Activated naive CD8-positive, alpha-beta T cell (primary cell): ENCODE measurements around the gene MARCHF6.

Source experiments
- H3K27ac Mint-ChIP-seq: one replicate; pipeline ENCODE4 v1.8.0; 2021; ENCODE audit warnings: mixed read lengths
- H3K27me3 Mint-ChIP-seq: one replicate; pipeline ENCODE4 v1.8.0; 2021; ENCODE audit warnings: mixed read lengths
- H3K36me3 Mint-ChIP-seq: one replicate; pipeline ENCODE4 v1.8.0; 2021; ENCODE audit warnings: mixed read lengths
- H3K4me1 Mint-ChIP-seq: one replicate; pipeline ENCODE4 v1.8.0; 2021; ENCODE audit warnings: low read depth, mixed read lengths
- H3K4me3 Mint-ChIP-seq: one replicate; pipeline ENCODE4 v1.8.0; 2021; ENCODE audit warnings: mild to moderate bottlenecking, mixed read lengths
- H3K9me3 Mint-ChIP-seq: one replicate; pipeline ENCODE4 v1.8.0; 2021; ENCODE audit warnings: low read depth, mixed read lengths

Gene MARCHF6

GRCh38 chr5:10317825-10318682 is 35.4 kb upstream of the MARCHF6 start:
- no peak overlapping the region for H3K27ac Mint-ChIP-seq
- H3K9me3 Mint-ChIP-seq = no peaks in the 10 kb centered on the region
- H3K27me3 Mint-ChIP-seq = peaks cover 3% of the 10 kb centered on the region
- H3K4me3 Mint-ChIP-seq = no peak overlapping the region
- no peaks in the 10 kb centered on the region for H3K4me1 Mint-ChIP-seq
- H3K36me3 Mint-ChIP-seq = peaks cover 2% of the 10 kb centered on the region

GRCh38 chr5:10319202-10319851 is 34.2 kb upstream of the MARCHF6 start:
- H3K9me3 Mint-ChIP-seq = no peaks in the 10 kb centered on the region
- H3K27me3 Mint-ChIP-seq = peaks cover 2% of the 10 kb centered on the region
- no peaks in the 10 kb centered on the region for H3K4me1 Mint-ChIP-seq
- H3K4me3 Mint-ChIP-seq = no peak overlapping the region
- no peak overlapping the region for H3K27ac Mint-ChIP-seq
- H3K36me3 Mint-ChIP-seq = peaks cover 2% of the 10 kb centered on the region

- Mint-ChIP-seq H3K27ac (no peak overlapping the region), H3K4me3 (no peak overlapping the region), H3K4me1 (no peaks in the 10 kb centered on the region), H3K9me3 (no peaks in the 10 kb centered on the region), H3K27me3 (peaks cover 2% of the 10 kb centered on the region), H3K36me3 (peaks cover 2% of the 10 kb centered on the region)
Observed at GRCh38 chr5:10320793-10321192, 32.7 kb upstream of the MARCHF6 start.

GRCh38 chr5:10321882-10322281 is 31.6 kb upstream of the MARCHF6 start:
- Mint-ChIP-seq H3K27me3 (peaks cover 2% of the 10 kb centered on the region), H3K9me3 (no peaks in the 10 kb centered on the region), H3K36me3 (peaks cover 2% of the 10 kb centered on the region), H3K4me3 (no peak overlapping the region), H3K27ac (no peak overlapping the region), H3K4me1 (no peaks in the 10 kb centered on the region)

- peaks cover 1% of the 10 kb centered on the region for H3K36me3 Mint-ChIP-seq
- H3K27me3 Mint-ChIP-seq = peaks cover 2% of the 10 kb centered on the region
- H3K4me1 Mint-ChIP-seq = no peaks in the 10 kb centered on the region
- no peak overlapping the region for H3K4me3 Mint-ChIP-seq
- no peaks in the 10 kb centered on the region for H3K9me3 Mint-ChIP-seq
- H3K27ac Mint-ChIP-seq = no peak overlapping the region
Observed at GRCh38 chr5:10323588-10324488, 29.7 kb upstream of the MARCHF6 start.

GRCh38 chr5:10324518-10325370 is 28.8 kb upstream of the MARCHF6 start:
- H3K27me3 Mint-ChIP-seq = peaks cover 2% of the 10 kb centered on the region
- no peaks in the 10 kb centered on the region for H3K4me1 Mint-ChIP-seq
- no peak overlapping the region for H3K4me3 Mint-ChIP-seq
- no peak overlapping the region for H3K27ac Mint-ChIP-seq
- no peaks in the 10 kb centered on the region for H3K9me3 Mint-ChIP-seq
- no peaks in the 10 kb centered on the region for H3K36me3 Mint-ChIP-seq

GRCh38 chr5:10328323-10328722 is 25.2 kb upstream of the MARCHF6 start:
- H3K27me3 Mint-ChIP-seq = peaks cover 10% of the 10 kb centered on the region
- H3K36me3 Mint-ChIP-seq = no peaks in the 10 kb centered on the region
- H3K4me1 Mint-ChIP-seq = peaks cover 2% of the 10 kb centered on the region
- H3K9me3 Mint-ChIP-seq = no peaks in the 10 kb centered on the region
- H3K27ac Mint-ChIP-seq = no peak overlapping the region
- H3K4me3 Mint-ChIP-seq = no peak overlapping the region

- peaks cover 2% of the 10 kb centered on the region for H3K4me1 Mint-ChIP-seq
- H3K4me3 Mint-ChIP-seq = no peak overlapping the region
- H3K9me3 Mint-ChIP-seq = no peaks in the 10 kb centered on the region
- no peaks in the 10 kb centered on the region for H3K36me3 Mint-ChIP-seq
- H3K27ac Mint-ChIP-seq = no peak overlapping the region
- peaks cover 10% of the 10 kb centered on the region for H3K27me3 Mint-ChIP-seq
Observed at GRCh38 chr5:10329446-10329819, 24.1 kb upstream of the MARCHF6 start.

- Mint-ChIP-seq H3K27ac (no peak overlapping the region), H3K9me3 (no peaks in the 10 kb centered on the region), H3K36me3 (no peaks in the 10 kb centered on the region), H3K27me3 (peaks cover 15% of the 10 kb centered on the region), H3K4me1 (peaks cover 2% of the 10 kb centered on the region), H3K4me3 (no peak overlapping the region)
Observed at GRCh38 chr5:10329820-10330481, 23.5 kb upstream of the MARCHF6 start.

- Mint-ChIP-seq H3K4me3 (no peak overlapping the region), H3K4me1 (peaks cover 2% of the 10 kb centered on the region), H3K36me3 (no peaks in the 10 kb centered on the region), H3K9me3 (no peaks in the 10 kb centered on the region), H3K27ac (no peak overlapping the region), H3K27me3 (peaks cover 18% of the 10 kb centered on the region)
Observed at GRCh38 chr5:10330511-10331230, 22.8 kb upstream of the MARCHF6 start.

GRCh38 chr5:10331341-10331796 is 22.1 kb upstream of the MARCHF6 start:
- no peak overlapping the region for H3K4me3 Mint-ChIP-seq
- no peak overlapping the region for H3K27ac Mint-ChIP-seq
- no peaks in the 10 kb centered on the region for H3K36me3 Mint-ChIP-seq
- H3K27me3 Mint-ChIP-seq = peaks cover 18% of the 10 kb centered on the region
- H3K4me1 Mint-ChIP-seq = peaks cover 2% of the 10 kb centered on the region
- H3K9me3 Mint-ChIP-seq = no peaks in the 10 kb centered on the region

- Mint-ChIP-seq H3K9me3 (no peaks in the 10 kb centered on the region), H3K27ac (no peak overlapping the region), H3K4me3 (peak overlapping the region; percentile 36), H3K27me3 (peaks cover 18% of the 10 kb centered on the region), H3K36me3 (no peaks in the 10 kb centered on the region), H3K4me1 (peaks cover 2% of the 10 kb centered on the region)
Observed at GRCh38 chr5:10332301-10332700, 21.2 kb upstream of the MARCHF6 start.
